ENCODE results near the gene PDE4B.
A peak's percentile ranks its signal among the peaks of the same experiment; 100 is the strongest.

The PDE4B gene

GRCh38 chr1:66253330-66253921, 460.7 kb downstream of the PDE4B start:
- peak in 9 of 56 donors; percentile 8 to 71 (median 30) for DNase-seq

DNA sequence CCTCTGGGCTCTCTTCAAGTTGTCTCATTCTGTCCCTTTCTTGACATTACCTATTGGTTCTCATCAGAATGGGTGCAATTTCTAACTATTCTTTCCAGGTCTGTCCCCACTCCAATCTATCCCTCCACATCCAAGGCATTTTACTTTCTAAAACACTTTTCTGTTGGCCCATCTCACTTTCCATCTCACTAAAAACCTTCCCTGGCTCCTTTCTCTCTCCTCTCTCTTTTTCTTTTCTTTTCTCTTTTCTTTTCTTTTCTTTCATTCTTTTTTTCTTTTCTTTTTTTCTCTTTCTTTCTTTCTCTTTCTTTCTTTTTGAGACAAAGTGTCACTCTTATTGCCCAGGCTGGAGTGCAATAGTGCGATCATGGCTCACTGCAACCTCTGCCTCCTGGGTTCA, 462.1 kb downstream of the PDE4B start:
- no peak for DNase-seq

GRCh38 chr1:66256629-66257572, 464.2 kb downstream of the PDE4B start:
- DNase-seq: no peak

DNA sequence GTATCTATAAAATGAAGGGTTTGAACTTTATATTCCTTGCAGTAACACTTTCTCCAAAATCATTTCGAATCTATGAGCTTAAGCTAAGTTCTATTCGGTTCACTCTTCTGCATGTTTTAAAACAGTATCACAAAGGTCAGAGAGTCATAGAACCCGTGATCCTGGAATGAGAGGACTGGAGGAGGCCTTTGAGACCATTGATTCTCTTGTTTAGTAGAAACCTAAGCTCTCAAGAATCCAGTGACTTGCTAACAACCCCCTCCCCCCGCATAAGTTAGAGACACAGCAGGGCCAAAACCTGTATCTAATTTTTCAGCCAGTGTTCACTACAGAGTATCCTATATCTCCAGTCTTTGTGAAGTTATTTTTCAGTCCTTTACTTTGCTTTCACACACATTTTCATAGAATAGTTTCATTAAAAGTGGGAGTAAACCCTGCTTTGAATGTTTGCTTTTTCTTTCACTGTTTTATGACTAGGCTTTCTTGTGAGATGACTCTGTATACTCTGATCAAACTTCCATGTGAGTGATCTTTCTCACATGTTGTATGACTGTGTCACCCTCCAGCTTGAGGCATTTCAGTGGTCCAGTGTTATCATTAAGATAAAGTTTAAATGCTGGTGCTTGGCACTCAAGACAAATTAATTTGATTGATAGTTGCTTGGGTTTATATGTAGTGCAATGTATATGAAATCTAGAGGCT, 465.9 kb downstream of the PDE4B start:
- no peak for DNase-seq

DNA sequence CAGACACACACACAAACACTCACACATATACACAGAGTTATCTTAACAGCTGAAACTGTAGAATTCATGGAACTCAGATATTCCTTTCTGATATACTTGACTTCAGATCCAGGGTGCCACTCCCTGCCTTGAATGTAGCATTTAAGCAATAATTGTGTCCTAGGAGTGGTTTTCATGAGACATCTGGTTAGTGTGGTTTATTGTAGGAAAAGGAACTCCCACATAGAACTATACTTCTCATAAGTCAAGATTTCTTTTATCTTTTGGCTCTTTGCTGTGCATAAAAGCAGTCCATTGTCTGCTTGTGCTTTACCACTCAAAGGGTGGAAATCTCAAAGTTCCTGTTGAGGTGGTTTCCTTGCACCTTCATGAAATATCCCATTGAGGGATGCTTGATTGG, 468.7 kb downstream of the PDE4B start:
- no peak for DNase-seq

GRCh38 chr1:66262208-66262963, 469.7 kb downstream of the PDE4B start:
- no peak for DNase-seq

- DNase-seq: no peak
Measured at GRCh38 chr1:66265268-66265667, 472.6 kb downstream of the PDE4B start.

DNA sequence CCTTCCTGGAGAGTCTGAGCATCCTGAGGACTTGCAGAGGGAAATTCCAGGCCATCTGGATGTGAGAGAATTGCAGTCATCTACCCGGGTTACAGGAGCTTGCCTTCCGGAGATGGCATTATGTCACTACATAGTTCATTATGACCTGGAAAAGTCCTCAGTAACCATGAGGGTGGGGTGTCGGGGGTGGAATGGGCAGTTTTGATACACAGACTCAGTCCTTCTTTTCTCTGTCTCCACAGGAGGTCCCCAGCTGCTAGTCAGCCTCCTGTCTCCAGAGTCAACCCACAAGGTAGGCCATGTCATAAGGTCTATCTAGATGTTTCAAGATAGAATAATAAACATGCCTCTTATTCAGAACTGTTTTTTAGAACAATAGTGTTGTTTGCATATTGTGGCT, 473.1 kb downstream of the PDE4B start:
- DNase-seq: no peak

- no peak for DNase-seq
Measured at GRCh38 chr1:66266350-66266749, 473.7 kb downstream of the PDE4B start.

DNA sequence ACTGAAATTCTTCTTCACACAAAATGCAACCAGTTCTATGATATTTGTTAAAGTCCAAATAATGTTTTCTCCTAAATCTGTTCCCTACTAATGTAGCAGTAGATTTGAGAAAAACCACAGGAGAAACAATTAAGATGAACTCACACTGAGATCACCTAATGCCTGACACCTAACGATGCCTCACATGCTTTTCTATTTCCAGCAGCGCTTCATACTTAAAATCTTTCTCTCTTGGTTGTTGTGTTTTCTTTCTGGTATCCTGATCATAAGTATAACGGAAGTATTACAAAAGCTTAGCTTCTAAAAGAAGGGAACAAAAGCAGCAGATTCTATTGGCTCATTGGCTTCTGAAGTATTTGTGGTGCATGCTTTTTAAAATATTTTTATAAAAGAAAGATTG, 474.1 kb downstream of the PDE4B start:
- no peak for DNase-seq

DNA sequence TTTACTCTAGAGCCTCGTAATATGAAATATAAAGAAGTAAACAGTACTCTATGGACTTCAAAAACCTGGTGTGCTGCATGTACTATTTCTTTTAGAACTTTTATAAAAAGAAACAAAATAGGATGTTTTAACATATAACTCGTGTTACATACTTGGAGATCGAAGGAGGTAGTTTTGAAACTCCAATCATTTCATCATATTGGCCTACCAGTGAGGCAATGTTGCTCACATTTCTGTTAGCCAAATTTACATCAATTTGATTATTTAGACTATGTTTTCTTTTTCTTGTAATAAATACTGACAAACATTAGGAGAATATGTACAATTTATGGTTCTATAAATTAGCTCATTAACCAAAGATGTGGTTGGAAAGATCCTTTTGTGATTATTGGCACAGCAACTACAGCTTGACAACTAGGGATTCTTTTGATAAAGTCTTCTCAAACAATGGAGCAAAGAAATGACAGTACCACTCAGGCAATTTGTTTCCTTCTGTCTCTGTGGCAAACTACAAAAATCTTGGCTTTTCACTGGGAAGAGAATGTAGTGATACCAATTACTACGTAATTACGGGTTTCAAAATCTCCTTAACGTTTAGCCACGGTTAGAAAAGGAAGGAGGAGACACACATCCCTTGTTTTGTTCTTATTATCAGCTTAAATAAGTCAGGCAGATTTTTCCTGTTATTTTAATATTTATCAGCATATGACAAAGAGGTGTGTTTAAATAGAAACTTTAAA, 474.7 kb downstream of the PDE4B start:
- DNase-seq: no peak

DNA sequence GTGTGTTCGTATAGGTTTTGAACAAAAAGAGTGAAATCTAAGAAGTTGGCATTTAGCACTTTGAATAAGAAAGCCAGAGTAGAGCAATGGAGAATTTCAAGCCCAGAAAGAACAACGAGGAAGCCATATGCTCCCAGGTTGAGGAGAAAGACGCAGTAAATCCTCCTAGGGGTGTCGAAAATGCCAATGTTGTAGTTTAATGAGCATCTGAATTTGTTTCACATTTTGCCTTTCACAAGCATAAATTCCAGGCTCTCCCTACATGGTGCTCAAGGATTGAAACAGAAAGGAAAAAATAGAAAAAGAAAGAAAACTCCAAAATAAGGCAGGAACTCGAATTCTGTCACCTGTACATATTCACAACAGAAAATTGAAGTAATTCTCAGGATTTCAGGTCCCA, 476.5 kb downstream of the PDE4B start:
- DNase-seq: no peak

DNA sequence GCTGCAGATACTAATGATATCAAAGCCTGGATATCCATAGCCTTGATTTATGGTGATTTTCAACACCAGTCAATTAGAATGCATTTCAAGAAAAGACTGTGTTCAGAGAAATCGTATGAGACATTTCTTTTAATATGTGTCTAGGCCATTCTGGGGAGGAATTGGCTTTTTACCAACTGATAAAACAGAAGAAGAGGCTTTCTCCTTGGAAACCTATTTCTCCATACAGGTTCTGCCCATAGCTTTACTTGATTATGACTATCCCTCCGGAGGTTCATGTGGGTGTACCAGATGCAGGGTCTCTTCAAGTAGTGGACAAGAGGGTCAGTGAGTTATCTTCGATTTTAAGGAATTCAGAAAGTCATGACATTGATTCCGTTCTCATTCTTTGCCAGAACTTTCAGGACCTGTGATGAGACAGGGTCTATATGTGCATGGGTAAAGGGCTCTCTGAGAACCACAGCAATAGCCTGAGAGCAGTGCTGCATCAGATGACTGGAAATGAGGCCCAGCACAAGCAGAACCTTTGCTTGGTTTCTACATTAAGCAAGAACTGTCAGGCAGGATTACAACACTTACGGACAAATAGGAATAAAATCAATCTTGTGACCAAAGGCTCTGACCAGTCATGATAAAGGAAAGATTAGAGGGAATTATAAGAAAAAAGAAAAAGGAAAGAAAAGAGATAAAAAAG, 477.6 kb downstream of the PDE4B start:
- peak in 6 of 56 donors; percentile 4 to 27 (median 10) for DNase-seq

DNA sequence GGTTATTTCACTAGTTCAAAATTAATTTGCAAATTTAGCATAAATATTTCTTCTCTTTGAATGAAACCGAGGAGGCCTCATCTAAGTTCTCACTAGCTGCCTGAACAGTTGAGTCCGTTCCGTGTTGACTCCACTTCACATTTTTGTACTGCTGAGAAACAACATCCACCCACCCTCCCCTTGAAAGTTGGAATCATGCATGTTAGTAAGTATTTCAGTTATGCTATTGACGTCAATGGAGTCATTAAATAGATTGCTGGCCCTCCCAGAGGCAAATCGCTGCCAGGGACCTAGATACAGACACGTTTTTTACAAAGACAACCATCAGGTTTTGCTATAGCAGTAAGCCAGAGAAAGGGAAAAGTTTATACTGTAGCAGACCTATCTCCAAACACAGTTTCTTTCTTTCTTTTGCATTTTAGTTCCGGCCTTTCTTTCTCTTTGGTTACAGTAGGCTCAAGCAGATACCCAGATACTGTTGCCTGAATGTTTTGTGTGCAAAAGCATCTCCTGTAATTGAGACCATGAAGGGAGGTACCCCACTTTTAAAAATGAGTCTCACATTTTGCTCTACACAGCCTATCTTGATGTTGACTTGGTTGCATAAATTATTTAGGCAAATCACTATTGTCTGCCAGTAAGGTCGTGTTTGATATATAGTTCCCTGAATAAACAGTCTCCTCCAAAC, 478.7 kb downstream of the PDE4B start:
- DNase-seq: peak in 27 of 56 donors; percentile 3 to 72 (median 29)

DNA sequence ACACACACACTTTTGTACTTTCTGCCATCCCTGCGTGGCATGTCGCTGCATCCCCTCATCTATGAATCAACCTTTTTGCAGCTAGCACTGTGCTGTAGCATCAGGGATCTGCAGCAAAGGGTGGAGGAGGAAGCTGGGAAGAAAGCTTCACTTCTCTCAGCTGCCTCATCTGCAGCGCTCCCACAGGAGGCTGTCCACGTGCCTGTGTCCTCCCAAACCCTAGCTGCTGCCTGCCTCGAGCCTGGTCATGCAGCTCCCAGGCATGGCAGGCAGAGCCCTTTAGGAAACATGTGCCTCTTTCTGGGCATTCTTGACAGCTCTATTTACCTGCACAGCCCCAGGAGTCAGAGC, 479.2 kb downstream of the PDE4B start:
- DNase-seq: peak in 39 of 56 donors; percentile 9 to 65 (median 26)

- DNase-seq: no peak
Measured at GRCh38 chr1:66273656-66274055, 481.0 kb downstream of the PDE4B start.

- no peak for DNase-seq
Measured at GRCh38 chr1:66274634-66275033, 481.9 kb downstream of the PDE4B start.

DNA sequence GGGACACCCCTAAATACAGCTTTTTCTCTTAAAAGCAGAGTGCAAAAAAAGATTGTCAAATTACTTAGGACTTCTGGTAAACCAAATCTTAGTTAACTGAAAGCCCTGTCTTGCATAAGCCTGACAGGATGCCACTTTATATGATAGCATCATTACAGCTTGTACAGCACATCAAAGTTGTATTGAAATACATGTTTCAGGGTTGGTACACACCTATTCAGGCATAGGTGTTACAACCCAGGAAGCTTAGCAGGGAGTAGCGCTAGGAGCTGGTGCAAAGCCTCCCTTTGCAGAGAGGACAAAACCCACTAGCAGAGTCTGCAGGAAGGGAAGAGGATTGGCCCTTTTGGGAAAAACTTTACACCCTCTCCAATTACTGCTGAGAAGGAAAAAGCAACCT, 482.4 kb downstream of the PDE4B start:
- no peak for DNase-seq

DNA sequence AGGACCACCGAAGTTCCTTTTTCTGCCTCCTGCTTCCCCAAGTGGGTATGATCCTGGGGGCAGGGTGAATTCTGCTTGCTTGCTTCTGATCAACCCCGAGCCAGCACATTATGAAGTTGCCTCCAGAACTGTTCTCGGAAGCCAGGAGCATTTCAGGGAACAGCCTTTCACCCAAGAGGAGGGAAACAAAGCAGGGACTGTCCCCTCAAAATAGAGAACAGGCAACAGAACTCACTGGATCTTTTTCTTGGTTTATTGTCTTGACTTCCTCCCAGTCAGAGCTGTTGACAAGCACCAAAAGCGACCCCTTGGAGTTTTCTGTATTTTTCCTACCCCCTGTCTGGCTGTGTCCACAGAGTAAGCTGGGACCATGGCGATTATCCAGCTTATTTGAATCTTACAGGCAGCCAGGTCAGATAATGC, 482.9 kb downstream of the PDE4B start:
- peak in 40 of 56 donors; percentile 6 to 69 (median 30) for DNase-seq
